Stimulated activated naive B cell treated with anti-CD40 and anti-IgM and Interleukin-4, amounts not matched to agents 10 μg/mL and 1 μg/mL and 100 μg/mL, for 72 hours (primary cell): ENCODE results near the gene KIR3DL3.
"Not testable (repeated sequence)": the region's sequence is repeated elsewhere in the genome, so short reads cannot be mapped to it uniquely, and the experiment has no call there.

Experiments used
- ATAC-seq, 2 donors: fragments of 150-1000 bp; cut with Tn5 transposase; replicated peaks; 2 replicates each; pipeline ENCODE4 v1.10.0; 2021; ENCODE audit warnings: moderate library complexity in 1 of 2
- DNase-seq: peaks from one replicate; pipeline ENCODE4 v3.0.0; 2021
- H3K27ac Mint-ChIP-seq: one replicate; pipeline ENCODE4 v1.8.0; 2022; ENCODE audit warnings: mild to moderate bottlenecking, mixed read lengths
- H3K27me3 Mint-ChIP-seq, 2 donors: one replicate each; pipeline ENCODE4 v1.8.0; 2022; ENCODE audit warnings: mixed read lengths in 2 of 2
- H3K36me3 Mint-ChIP-seq, 2 donors: one replicate each; pipeline ENCODE4 v1.8.0; 2022; ENCODE audit warnings: mixed read lengths in 2 of 2, mild to moderate bottlenecking in 1 of 2
- H3K4me1 Mint-ChIP-seq, 2 donors: one replicate each; pipeline ENCODE4 v1.8.0; 2022; ENCODE audit warnings: mixed read lengths in 2 of 2, mild to moderate bottlenecking in 1 of 2
- H3K4me3 Mint-ChIP-seq, 2 donors: one replicate each; pipeline ENCODE4 v1.8.0; 2022; ENCODE audit warnings: mild to moderate bottlenecking in 2 of 2, mixed read lengths in 2 of 2, moderate library complexity in 1 of 2
- H3K9me3 Mint-ChIP-seq, 2 donors: one replicate each; pipeline ENCODE4 v1.8.0; 2022; ENCODE audit warnings: mixed read lengths in 2 of 2, mild to moderate bottlenecking in 1 of 2

Gene KIR3DL3

DNA sequence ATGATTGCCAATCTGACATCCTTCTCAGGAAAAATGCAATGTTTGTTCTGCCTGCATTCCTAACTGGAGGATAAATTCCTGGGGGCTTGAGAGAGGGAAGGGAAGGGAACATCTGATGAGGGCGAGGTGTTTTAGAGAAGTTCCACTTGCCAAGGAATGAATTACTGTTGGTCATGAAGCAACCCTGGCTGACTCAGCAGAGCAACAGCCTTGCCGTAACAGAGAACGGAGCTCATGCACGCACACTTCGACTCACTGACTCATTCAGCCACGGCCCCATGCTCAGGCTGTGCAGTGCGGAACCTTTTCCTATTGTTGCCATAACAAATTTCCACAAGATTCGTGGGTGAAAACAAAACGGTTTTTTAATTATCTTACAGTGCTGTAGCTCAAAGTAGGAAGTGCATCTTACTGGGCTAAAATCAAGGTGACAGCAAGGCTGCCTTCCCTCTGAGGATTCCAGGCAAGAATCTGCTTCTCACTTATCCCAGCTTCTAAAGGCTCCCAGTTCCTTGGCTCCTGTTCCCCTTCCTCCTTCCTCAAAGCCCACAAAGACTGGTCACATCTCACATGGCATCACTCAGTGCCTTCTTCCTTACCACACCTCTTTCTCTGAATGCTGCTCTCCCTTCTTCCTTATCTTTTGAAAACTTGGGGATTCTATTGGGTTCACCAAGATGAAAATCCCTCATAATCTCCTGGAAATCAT lies 23.5 kb downstream of the KIR3DL3 start:
- not testable (repeated sequence) for H3K4me3 Mint-ChIP-seq, H3K9me3 Mint-ChIP-seq, H3K4me1 Mint-ChIP-seq, H3K36me3 Mint-ChIP-seq, DNase-seq, H3K27ac Mint-ChIP-seq, ATAC-seq
- H3K27me3 Mint-ChIP-seq, result peaks cover 7 to 35% of the 10 kb centered on the region in 2 donors

DNA sequence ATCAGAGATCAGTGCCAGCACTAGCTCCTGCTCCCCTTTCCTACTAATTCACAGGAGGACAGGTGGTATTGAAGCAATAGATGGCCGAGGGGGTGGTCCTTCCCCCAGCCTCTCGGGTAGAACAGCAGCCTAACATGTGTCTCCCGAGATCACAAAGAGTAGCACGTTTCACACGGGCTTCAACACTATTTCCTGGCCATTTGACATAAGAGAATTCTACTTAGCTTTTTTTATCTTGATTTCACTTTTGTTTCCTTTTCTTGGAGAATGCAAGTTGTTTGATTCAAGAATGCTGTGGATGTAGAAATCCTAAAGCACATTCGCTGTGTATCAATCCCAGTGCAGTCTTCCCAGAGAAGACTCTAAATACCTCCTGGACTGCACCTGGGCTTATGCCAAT lies 26.0 kb downstream of the KIR3DL3 start:
- H3K36me3 Mint-ChIP-seq, H3K4me3 Mint-ChIP-seq, ATAC-seq, H3K9me3 Mint-ChIP-seq, DNase-seq, H3K27ac Mint-ChIP-seq, H3K4me1 Mint-ChIP-seq: not testable (repeated sequence)
- H3K27me3 Mint-ChIP-seq, result peaks cover 3 to 30% of the 10 kb centered on the region in 2 donors

DNA sequence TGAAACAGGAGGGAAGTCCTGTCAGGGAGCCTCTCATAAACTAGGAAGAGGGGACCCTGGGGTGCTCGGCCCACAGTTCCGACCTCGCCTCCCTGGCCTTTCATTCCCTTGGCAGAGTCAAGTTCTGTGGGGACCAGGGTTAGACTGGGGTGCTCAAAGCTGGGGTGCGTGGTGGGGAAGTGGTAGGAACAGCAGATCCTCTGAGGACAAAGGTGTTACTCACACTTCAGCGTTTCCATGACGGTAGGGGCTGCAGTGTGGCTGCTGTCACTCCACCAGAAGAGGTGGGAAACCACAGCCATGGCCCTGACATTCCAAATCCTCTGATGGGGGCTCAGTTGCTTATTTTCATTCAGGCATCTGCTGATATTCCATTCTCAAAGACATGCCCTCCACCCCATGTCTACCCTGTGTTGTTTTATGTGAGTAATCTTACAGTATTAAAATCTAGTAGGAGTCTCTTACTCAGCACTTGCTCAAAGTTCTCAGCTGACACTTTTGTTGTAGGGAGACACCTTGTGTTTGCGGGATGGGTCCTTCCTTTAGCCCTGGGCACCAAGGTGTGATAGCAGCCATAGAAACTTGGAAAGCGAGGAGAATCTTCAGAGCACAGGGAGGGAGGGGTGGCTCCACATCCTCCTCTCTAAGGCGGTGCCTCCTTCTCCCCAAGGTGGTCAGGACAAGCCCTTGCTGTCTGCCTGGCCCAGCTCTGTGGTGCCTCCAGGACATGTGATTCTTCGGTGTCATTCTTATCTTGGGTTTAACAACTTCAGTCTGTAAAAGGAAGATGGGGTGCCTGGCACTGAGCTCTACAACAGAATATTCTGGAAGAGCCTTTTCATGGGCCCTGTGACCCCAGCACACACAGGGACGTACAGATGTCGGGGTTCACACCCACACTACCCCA lies 32.2 kb downstream of the KIR3DL3 start:
- ATAC-seq, H3K4me3 Mint-ChIP-seq, H3K9me3 Mint-ChIP-seq, DNase-seq, H3K36me3 Mint-ChIP-seq, H3K27me3 Mint-ChIP-seq, H3K4me1 Mint-ChIP-seq, H3K27ac Mint-ChIP-seq: not testable (repeated sequence)

DNA sequence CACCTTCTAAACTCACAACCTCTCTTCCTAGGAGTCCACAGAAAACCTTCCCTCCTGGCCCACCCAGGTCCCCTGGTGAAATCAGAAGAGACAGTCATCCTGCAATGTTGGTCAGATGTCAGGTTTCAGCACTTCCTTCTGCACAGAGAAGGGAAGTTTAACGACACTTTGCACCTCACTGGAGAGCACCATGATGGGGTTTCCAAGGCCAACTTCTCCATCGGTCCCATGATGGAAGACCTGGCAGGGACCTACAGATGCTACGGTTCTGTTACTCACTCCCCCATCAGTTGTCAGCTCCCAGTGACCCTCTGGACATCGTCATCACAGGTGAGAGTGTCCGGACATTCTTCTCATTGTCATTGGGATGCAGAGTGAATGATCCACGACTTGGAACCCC lies 34.3 kb downstream of the KIR3DL3 start:
- not testable (repeated sequence) for H3K27ac Mint-ChIP-seq, H3K4me1 Mint-ChIP-seq, H3K4me3 Mint-ChIP-seq, H3K9me3 Mint-ChIP-seq, ATAC-seq, H3K36me3 Mint-ChIP-seq, DNase-seq, H3K27me3 Mint-ChIP-seq

DNA sequence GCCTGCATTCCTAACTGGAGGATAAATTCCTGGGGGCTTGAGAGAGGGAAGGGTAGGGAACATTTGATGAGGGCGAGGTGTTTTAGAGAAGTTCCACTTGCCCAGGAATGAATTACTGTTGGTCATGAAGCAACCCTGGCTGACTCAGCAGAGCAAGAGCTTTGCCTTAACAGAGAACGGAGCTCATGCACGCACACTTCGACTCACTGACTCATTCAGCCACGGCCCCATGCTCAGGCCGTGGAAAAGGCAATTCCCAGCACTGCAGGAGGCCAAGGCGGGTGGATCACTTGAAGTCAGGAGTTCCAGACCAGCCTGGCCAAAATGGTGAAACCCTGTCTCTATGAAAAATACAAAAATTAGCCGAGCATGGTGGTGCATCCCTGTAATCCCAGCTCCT lies 40.0 kb downstream of the KIR3DL3 start:
- peaks cover 7 to 15% of the 10 kb centered on the region in 2 donors for H3K27me3 Mint-ChIP-seq
- H3K4me1 Mint-ChIP-seq, H3K4me3 Mint-ChIP-seq, H3K36me3 Mint-ChIP-seq, H3K9me3 Mint-ChIP-seq, ATAC-seq, H3K27ac Mint-ChIP-seq, DNase-seq: not testable (repeated sequence)

DNA sequence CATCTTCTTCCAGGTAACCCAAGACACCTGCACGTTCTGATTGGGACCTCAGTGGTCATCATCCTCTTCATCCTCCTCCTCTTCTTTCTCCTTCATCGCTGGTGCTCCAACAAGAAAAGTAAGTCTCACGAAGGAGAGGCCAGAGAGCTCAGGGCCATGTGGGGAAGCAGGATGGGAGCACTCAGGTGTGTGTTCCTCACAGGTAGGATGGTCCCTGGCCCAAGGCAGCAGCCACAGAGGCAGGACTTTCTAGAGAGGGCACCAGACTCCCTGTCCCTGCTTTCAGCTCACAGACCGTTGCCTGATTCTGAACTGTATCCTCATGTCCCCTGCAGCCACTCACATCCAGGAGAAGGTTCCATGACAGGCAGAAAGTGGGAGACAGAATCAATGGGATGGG lies 42.2 kb downstream of the KIR3DL3 start:
- not testable (repeated sequence) for H3K9me3 Mint-ChIP-seq, H3K4me3 Mint-ChIP-seq, H3K36me3 Mint-ChIP-seq, ATAC-seq, H3K4me1 Mint-ChIP-seq, DNase-seq, H3K27ac Mint-ChIP-seq
- peaks cover 7 to 15% of the 10 kb centered on the region in 2 donors for H3K27me3 Mint-ChIP-seq

DNA sequence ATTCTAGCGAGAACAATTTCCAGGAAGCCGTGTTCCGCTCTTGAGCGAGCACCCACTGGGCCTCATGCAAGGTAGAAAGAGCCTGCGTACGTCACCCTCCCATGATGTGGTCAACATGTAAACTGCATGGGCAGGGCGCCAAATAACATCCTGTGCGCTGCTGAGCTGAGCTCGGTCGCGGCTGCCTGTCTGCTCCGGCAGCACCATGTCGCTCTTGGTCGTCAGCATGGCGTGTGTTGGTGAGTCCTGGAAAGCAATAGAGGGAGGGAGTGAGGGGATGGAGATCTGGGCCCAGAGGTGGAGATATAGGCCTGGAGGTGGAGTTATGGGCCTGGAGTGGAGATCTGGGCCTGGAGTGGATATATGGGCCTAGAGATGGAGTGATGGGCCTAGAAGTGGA lies 45.4 kb downstream of the KIR3DL3 start, which contains the start of gene KIR2DL1:
TSS of gene KIR2DL1 (plus strand) at position 148 of the 400 bp plus-strand sequence. CDS start at position 206, 58 bp downstream.
- not testable (repeated sequence) for H3K36me3 Mint-ChIP-seq, ATAC-seq, H3K4me1 Mint-ChIP-seq, DNase-seq, H3K27ac Mint-ChIP-seq, H3K4me3 Mint-ChIP-seq, H3K9me3 Mint-ChIP-seq
- peaks cover 15 to 20% of the 10 kb centered on the region in 2 donors for H3K27me3 Mint-ChIP-seq

DNA sequence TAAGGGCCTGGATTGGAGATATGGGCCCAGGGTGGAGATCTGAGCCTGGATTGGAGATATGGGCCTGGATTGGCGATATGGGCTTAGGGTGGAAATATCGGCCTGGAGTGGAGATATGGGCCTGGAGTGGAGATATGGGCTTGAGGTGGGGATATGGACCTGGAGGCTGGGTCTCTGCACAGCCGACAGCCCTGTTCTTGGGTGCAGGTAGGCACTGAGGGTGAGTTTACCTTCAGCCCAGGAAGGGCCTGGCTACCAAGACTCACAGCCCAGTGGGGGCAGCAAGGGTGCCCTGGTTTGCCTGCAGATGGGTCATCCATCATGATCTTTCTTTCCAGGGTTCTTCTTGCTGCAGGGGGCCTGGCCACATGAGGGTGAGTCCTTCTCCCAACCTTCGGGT lies 46.3 kb downstream of the KIR3DL3 start:
- not testable (repeated sequence) for DNase-seq, H3K4me3 Mint-ChIP-seq

DNA sequence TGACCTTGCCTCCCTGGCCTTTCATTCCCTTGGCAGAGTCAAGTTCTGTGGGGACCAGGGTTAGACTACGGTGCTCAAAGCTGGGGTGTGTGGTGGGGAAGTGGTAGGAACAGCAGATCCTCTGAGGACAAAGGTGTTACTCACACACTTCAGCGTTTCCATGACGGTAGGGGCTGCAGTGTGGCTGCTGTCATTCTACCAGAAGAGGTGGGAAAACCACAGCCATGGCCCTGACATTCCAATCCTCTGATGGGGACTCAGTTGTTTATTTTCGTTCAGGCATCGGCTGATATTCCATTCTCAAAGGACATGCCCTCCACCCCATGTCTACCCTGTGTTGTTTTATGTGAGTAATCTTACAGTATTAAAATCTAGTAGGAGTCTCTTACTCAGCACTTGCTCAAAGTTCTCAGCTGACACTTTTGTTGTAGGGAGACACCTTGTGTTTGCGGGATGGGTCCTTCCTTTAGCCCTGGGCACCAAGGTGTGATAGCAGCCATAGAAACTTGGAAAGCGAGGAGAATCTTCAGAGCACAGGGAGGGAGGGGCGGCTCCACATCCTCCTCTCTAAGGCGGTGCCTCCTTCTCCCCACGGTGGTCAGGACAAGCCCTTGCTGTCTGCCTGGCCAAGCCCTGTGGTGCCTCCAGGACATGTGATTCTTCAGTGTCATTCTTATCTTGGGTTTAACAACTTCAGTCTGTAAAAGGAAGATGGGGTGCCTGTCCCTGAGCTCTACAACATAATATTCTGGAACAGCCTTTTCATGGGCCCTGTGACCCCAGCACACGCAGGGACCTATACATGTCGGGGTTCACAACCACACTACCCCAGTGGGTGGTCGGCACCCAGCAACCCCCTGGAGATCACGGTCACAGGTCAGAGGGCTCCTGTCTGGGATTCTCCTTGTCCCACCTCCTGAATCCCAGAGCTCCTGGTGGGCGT lies 47.0 kb downstream of the KIR3DL3 start:
- not testable (repeated sequence) for DNase-seq, H3K4me1 Mint-ChIP-seq, H3K9me3 Mint-ChIP-seq, H3K27ac Mint-ChIP-seq, H3K4me3 Mint-ChIP-seq, ATAC-seq, H3K36me3 Mint-ChIP-seq
- H3K27me3 Mint-ChIP-seq, result peaks cover 12 to 18% of the 10 kb centered on the region in 2 donors

More for the DNA sequence above, 46.3 kb downstream of the KIR3DL3 start:
- not testable (repeated sequence) for H3K9me3 Mint-ChIP-seq, H3K27ac Mint-ChIP-seq, H3K36me3 Mint-ChIP-seq, ATAC-seq, H3K4me1 Mint-ChIP-seq
- peaks cover 15 to 18% of the 10 kb centered on the region in 2 donors for H3K27me3 Mint-ChIP-seq

DNA sequence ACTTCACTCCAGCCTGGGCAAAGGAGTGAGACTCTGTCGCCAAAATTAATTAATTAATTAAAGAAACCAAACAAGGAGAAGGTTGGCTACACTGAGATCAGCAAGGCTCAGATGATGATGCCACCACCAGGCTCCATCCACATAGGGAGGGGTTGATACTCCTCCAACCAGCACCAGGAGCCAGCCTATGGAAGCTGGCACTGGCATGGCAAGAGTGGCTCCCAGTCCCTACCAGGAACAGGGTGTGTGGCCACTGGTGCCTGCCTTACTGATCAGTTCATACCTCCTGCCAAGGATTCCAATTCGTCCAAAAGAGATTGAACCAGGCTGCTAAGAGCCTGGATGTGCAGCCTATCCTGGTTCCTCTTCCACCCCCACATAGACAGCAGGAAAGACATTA lies 48.4 kb downstream of the KIR3DL3 start:
- H3K27me3 Mint-ChIP-seq, result peaks cover 5 to 14% of the 10 kb centered on the region in 2 donors
- not testable (repeated sequence) for H3K4me3 Mint-ChIP-seq, ATAC-seq, H3K36me3 Mint-ChIP-seq, H3K9me3 Mint-ChIP-seq, H3K4me1 Mint-ChIP-seq, DNase-seq, H3K27ac Mint-ChIP-seq

DNA sequence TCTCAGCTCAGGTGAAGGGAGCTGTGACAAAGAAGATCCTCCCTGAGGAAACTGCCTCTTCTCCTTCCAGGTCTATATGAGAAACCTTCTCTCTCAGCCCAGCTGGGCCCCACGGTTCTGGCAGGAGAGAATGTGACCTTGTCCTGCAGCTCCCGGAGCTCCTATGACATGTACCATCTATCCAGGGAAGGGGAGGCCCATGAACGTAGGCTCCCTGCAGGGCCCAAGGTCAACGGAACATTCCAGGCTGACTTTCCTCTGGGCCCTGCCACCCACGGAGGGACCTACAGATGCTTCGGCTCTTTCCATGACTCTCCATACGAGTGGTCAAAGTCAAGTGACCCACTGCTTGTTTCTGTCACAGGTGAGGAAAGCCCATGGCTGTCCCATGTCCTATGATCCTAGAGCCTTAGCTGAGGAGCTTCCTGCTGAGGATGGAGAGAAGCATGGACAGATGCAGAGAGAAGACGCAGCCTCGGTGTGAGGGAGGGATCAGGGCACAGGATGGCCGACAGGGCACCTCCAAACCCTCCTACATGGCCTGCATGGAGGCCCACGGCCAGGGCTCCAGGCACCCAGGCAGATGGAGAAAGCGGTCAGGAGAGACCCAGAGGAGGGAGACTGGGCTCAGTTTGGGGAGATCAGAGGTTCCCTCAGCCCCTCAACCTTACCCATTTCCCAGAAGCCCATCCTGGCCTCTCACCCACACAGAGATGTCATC lies 51.0 kb downstream of the KIR3DL3 start:
- DNase-seq, ATAC-seq, H3K36me3 Mint-ChIP-seq, H3K4me3 Mint-ChIP-seq, H3K27ac Mint-ChIP-seq, H3K9me3 Mint-ChIP-seq, H3K4me1 Mint-ChIP-seq: not testable (repeated sequence)
- H3K27me3 Mint-ChIP-seq, result peaks cover 5 to 14% of the 10 kb centered on the region in 2 donors

DNA sequence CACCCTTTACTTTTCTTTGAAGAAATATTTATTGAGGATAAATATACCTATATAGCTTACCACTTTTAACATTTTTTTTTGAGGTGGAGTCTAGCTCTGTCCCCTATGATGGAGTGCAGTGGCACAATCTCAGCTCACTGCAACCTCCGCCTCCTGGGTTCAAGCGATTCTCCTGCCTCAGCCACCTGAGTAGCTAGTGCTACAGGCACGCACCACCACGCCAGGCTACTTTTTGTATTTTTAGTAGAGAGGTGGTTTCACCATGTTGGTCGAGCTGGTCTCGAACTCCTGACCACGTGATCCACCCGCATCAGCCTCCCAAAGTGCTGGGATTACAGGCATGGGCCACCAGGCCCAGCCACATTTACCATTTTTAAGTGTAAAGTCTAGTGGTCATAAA lies 51.6 kb downstream of the KIR3DL3 start:
- not testable (repeated sequence) for ATAC-seq, H3K9me3 Mint-ChIP-seq, H3K36me3 Mint-ChIP-seq, H3K27ac Mint-ChIP-seq, H3K4me1 Mint-ChIP-seq, H3K4me3 Mint-ChIP-seq, DNase-seq
- peaks cover 5 to 14% of the 10 kb centered on the region in 2 donors for H3K27me3 Mint-ChIP-seq

DNA sequence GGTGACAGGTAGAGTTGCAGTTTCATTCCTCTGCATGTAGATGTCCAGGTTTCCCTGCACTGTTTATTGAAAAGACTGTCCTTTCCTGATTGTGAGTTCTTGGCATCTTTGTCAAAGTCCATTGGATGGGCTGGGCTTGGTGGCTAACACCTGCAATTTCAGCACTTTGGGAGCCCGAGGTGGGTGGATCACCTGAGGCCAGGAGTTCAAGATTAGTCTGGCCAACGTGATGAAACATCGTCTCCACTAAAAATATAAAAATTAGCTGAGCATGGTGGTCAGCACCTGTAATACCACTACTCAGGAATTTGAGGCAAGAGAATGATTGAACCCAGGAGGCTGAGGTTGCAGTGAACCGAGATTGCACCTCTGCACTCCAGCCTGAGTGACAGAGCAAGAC lies 53.6 kb downstream of the KIR3DL3 start:
- not testable (repeated sequence) for H3K4me3 Mint-ChIP-seq, ATAC-seq, H3K36me3 Mint-ChIP-seq, DNase-seq, H3K4me1 Mint-ChIP-seq, H3K27ac Mint-ChIP-seq
- Mint-ChIP-seq H3K27me3 (peaks cover 11 to 23% of the 10 kb centered on the region in 2 donors), H3K9me3 (peaks cover 0 to 10% of the 10 kb centered on the region in 2 donors)
